Nephron progenitor cell (in vitro differentiated cells): ENCODE measurements around the gene SPECC1L.
A peak's percentile ranks its signal among the peaks of the same experiment; 100 is the strongest.
"Not testable (repeated sequence)": the region's sequence is repeated elsewhere in the genome, so short reads cannot be mapped to it uniquely, and the experiment has no call there.

ENCODE experiments used
- DNase-seq: peaks from one replicate; pipeline ENCODE4 v3.0.0; 2021
- H3K27ac Mint-ChIP-seq: 2 replicates; pipeline ENCODE4 v1.8.0; 2021; ENCODE audit warnings: mild to moderate bottlenecking, moderate library complexity, mixed read lengths
- H3K27me3 Mint-ChIP-seq: 2 replicates; pipeline ENCODE4 v1.8.0; 2021; ENCODE audit warnings: mild to moderate bottlenecking, low read depth, mixed read lengths; ENCODE audit not compliant: poor library complexity
- H3K36me3 Mint-ChIP-seq: 2 replicates; pipeline ENCODE4 v1.8.0; 2021; ENCODE audit warnings: low read depth, mixed read lengths
- H3K4me1 Mint-ChIP-seq: 2 replicates; pipeline ENCODE4 v1.8.0; 2021; ENCODE audit warnings: mixed read lengths
- H3K4me3 Mint-ChIP-seq: 2 replicates; pipeline ENCODE4 v1.8.0; 2021; ENCODE audit warnings: mild to moderate bottlenecking, moderate library complexity, mixed read lengths
- H3K9me3 Mint-ChIP-seq: 2 replicates; pipeline ENCODE4 v1.8.0; 2021; ENCODE audit warnings: mild to moderate bottlenecking, moderate library complexity, mixed read lengths
- TF ChIP-seq, protein P1 (sequence below): fragments of 200-600 bp; sonication (generic); IDR thresholded peaks from 2 replicates; pipeline ENCODE4 v1.5.0; 2021; ENCODE audit warnings: antibody characterized with exemption

Gene SPECC1L

DNA sequence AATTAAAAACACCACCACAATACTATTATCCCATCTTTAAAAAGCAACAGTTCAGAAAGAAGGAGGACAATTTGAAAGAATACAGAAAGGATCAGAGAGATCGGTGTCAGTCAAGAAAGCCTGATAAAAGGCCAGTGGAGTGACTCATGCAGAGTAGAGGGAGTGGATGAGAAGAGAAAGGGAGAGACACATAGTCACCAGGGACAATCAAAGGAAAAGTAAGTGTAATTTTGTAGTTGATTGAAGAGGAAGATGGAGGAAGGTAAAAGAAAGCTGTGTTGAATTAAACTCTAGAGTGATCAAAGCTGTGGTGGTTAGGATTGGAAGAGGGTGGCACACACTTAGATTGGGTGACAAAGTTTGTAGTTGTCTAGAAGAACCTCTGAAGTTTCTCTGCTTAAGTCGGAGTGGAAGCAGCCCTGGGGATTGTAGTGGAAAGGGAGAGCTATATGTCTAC lies 14.1 kb downstream of the SPECC1L start:
- TF ChIP-seq, protein P1, sequence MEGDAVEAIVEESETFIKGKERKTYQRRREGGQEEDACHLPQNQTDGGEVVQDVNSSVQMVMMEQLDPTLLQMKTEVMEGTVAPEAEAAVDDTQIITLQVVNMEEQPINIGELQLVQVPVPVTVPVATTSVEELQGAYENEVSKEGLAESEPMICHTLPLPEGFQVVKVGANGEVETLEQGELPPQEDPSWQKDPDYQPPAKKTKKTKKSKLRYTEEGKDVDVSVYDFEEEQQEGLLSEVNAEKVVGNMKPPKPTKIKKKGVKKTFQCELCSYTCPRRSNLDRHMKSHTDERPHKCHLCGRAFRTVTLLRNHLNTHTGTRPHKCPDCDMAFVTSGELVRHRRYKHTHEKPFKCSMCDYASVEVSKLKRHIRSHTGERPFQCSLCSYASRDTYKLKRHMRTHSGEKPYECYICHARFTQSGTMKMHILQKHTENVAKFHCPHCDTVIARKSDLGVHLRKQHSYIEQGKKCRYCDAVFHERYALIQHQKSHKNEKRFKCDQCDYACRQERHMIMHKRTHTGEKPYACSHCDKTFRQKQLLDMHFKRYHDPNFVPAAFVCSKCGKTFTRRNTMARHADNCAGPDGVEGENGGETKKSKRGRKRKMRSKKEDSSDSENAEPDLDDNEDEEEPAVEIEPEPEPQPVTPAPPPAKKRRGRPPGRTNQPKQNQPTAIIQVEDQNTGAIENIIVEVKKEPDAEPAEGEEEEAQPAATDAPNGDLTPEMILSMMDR = no peak
- Mint-ChIP-seq H3K4me3 (no peak overlapping the region), H3K4me1 (peaks cover 69% of the 10 kb centered on the region), H3K27me3 (no peaks in the 10 kb centered on the region), H3K36me3 (peaks cover 38% of the 10 kb centered on the region), H3K9me3 (peaks cover 5% of the 10 kb centered on the region), H3K27ac (peak overlapping the region; percentile 86)
- DNase-seq = no peak

DNA sequence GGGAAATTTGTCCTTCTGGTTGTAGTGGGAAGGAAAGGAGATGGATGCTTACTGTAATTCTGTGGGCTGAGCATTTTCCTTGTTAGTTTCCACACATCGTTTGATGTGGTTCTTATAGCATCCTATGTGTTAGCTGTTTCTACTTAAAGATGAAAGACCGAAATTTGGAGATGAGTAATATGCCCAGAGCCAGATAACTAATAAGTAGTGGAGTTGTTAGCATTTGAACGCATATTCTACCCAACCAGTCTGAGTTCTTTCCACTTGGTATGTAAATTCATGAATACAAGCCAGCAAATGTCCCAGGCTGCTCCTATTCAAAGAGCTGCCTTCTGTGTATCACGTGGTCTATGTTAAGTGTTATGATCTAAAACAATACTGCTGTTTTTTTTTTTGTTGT lies 14.6 kb downstream of the SPECC1L start:
- Mint-ChIP-seq H3K4me1 (peaks cover 71% of the 10 kb centered on the region), H3K4me3 (no peak overlapping the region), H3K9me3 (peaks cover 5% of the 10 kb centered on the region), H3K27ac (peak overlapping the region; percentile 86), H3K27me3 (no peaks in the 10 kb centered on the region), H3K36me3 (peaks cover 38% of the 10 kb centered on the region)
- no peak for DNase-seq
- TF ChIP-seq, protein P1 = no peak

- H3K36me3 Mint-ChIP-seq = peaks cover 34% of the 10 kb centered on the region
- H3K4me1 Mint-ChIP-seq = peaks cover 65% of the 10 kb centered on the region
- H3K27me3 Mint-ChIP-seq, DNase-seq, H3K4me3 Mint-ChIP-seq, H3K27ac Mint-ChIP-seq, H3K9me3 Mint-ChIP-seq: not testable (repeated sequence)
These were observed 16.6 kb downstream of the SPECC1L start for GRCh38 chr22:24287212-24287611.

GRCh38 chr22:24287801-24288200 lies 17.2 kb downstream of the SPECC1L start:
- Mint-ChIP-seq H3K4me1 (peaks cover 61% of the 10 kb centered on the region), H3K36me3 (peaks cover 32% of the 10 kb centered on the region)
- H3K9me3 Mint-ChIP-seq, H3K27me3 Mint-ChIP-seq, H3K27ac Mint-ChIP-seq, DNase-seq, H3K4me3 Mint-ChIP-seq: not testable (repeated sequence)

GRCh38 chr22:24289114-24289513 lies 18.5 kb downstream of the SPECC1L start:
- no peak for DNase-seq

DNA sequence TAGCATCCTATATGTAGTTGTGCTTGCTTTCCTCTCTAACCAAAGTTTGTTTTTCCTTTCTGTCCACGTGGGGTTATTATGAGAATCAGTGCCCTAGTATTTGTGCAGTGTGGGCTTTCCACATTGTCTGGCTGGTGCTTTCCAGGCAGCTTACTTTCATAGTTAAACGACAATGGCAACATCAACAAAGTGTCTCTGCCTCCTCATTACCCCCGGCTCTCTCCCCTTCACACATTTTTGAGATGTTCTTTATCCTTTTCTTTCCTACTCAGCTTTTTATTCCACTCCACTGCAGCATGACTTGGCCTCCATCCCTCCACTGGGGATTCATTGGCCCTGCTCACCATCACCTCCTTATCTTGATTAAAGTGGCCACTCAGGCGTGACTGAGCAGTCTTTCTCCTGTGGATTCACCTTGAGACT lies 19.1 kb downstream of the SPECC1L start:
- H3K4me1 Mint-ChIP-seq = peaks cover 52% of the 10 kb centered on the region
- no peaks in the 10 kb centered on the region for H3K27me3 Mint-ChIP-seq
- DNase-seq = peak; percentile 15
- H3K27ac Mint-ChIP-seq = peak overlapping the region; percentile 67
- TF ChIP-seq, protein P1 = no peak
- peaks cover 20% of the 10 kb centered on the region for H3K36me3 Mint-ChIP-seq
- no peaks in the 10 kb centered on the region for H3K9me3 Mint-ChIP-seq
- H3K4me3 Mint-ChIP-seq = peak overlapping the region; percentile 39

More at GRCh38 chr22:24289114-24289513, 18.5 kb downstream of the SPECC1L start:
- peaks cover 56% of the 10 kb centered on the region for H3K4me1 Mint-ChIP-seq
- no peak overlapping the region for H3K4me3 Mint-ChIP-seq
- TF ChIP-seq, protein P1 = no peak
- peaks cover 23% of the 10 kb centered on the region for H3K36me3 Mint-ChIP-seq
- H3K9me3 Mint-ChIP-seq = no peaks in the 10 kb centered on the region
- no peak overlapping the region for H3K27ac Mint-ChIP-seq
- H3K27me3 Mint-ChIP-seq = no peaks in the 10 kb centered on the region

DNA sequence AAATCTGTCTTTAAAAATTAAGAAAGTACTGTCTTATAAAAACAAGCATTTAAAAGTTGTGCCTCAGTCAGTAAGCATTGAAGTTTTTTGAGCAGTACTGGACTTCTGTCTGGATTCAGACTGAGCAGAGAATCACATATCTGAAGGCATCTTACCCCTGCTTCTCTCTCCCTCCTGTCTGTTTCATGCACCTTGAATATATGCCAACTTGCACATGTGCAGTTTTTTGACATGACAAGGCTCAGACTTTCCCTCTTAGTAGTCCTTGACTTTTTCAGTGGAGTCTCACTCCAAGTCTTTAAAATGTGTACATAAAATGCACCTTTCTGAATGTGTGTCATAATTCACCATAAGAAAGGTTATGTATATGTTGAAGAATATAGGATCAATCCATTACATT lies 19.8 kb downstream of the SPECC1L start:
- H3K4me3 Mint-ChIP-seq = no peak overlapping the region
- TF ChIP-seq, protein P1 = no peak
- no peak for DNase-seq
- H3K36me3 Mint-ChIP-seq = peaks cover 17% of the 10 kb centered on the region
- peaks cover 46% of the 10 kb centered on the region for H3K4me1 Mint-ChIP-seq
- H3K9me3 Mint-ChIP-seq = no peaks in the 10 kb centered on the region
- peak overlapping the region; percentile 73 for H3K27ac Mint-ChIP-seq
- H3K27me3 Mint-ChIP-seq = no peaks in the 10 kb centered on the region
